Liver (tissue), 9 donors: ENCODE data around the gene SYNM. TPM values are rescaled to one million over a fixed set of nuclear protein-coding genes. Genes with fewer than 3 reads are reported as not detected.

Experiments
- DNase-seq: peaks from one replicate; pipeline ENCODE4 v3.0.0-alpha.2; 2017; ENCODE audit warnings: low spot score
- H3K27ac ChIP-seq, 2 donors: one replicate each; pipeline ENCODE4 v1.7.0; 2013; ENCODE audit warnings: inconsistent platforms in 2 of 2, low read length in 2 of 2, control low read depth in 1 of 2, low read depth in 1 of 2, mild to moderate bottlenecking in 1 of 2
- H3K27me3 ChIP-seq, 4 donors: one replicate each; pipeline versions ENCODE4 v1.6.1 to v1.7.0; 2013; ENCODE audit warnings: low read length in 3 of 4, inconsistent platforms in 1 of 4, mild to moderate bottlenecking in 1 of 4, moderate library complexity in 1 of 4; ENCODE audit not compliant: control insufficient read depth in 4 of 4, insufficient read depth in 4 of 4
- H3K36me3 ChIP-seq, 4 donors: one replicate each; pipeline versions ENCODE4 v1.6.1 to v1.7.0; 2013; ENCODE audit warnings: low read length in 3 of 4, mild to moderate bottlenecking in 3 of 4, low read depth in 1 of 4, moderate library complexity in 1 of 4; ENCODE audit not compliant: control insufficient read depth in 4 of 4, insufficient read depth in 3 of 4
- H3K4me1 ChIP-seq, 4 donors: one replicate each; pipeline versions ENCODE4 v1.6.1 to v1.7.0; 2013; ENCODE audit warnings: low read length in 3 of 4, mild to moderate bottlenecking in 3 of 4, moderate library complexity in 1 of 4; ENCODE audit not compliant: control insufficient read depth in 4 of 4, insufficient read depth in 4 of 4
- H3K4me3 ChIP-seq, 3 donors: one replicate each; pipeline versions ENCODE4 v1.6.1 to v1.7.0; 2013; ENCODE audit warnings: low read length in 3 of 3, control low read depth in 1 of 3, low read depth in 1 of 3, mild to moderate bottlenecking in 1 of 3
- H3K9ac ChIP-seq, 2 donors: one replicate each; pipeline ENCODE4 v1.7.0; 2013; ENCODE audit warnings: low read length in 2 of 2, mild to moderate bottlenecking in 2 of 2, moderate library complexity in 2 of 2, control low read depth in 1 of 2, low read depth in 1 of 2
- H3K9me3 ChIP-seq, 4 donors: one replicate each; pipeline versions ENCODE4 v1.6.1 to v1.7.0; 2013; ENCODE audit warnings: low read length in 3 of 4; ENCODE audit not compliant: control insufficient read depth in 4 of 4
- CTCF ChIP-seq: fragments of 150-350 bp; IDR thresholded peaks from 2 replicates; pipeline ENCODE4 v1.5.1; 2017; ENCODE audit warnings: improper control_type of control experiment, low read depth, low read length; ENCODE audit not compliant: missing input control
- EGR1 ChIP-seq, 2 donors: IDR thresholded peaks; 2 replicates each; pipeline ENCODE4 v1.6.1; 2016 to 2018; ENCODE audit warnings: antibody characterized with exemption in 2 of 2, low read depth in 2 of 2
- FOXA2 ChIP-seq: IDR thresholded peaks from 2 replicates; pipeline ENCODE4 v1.6.1; 2016; ENCODE audit warnings: antibody characterized with exemption
- GABPA ChIP-seq, 2 donors: IDR thresholded peaks in 1 of 2; conservative IDR thresholded peaks in 1 of 2; 2 replicates each; pipeline ENCODE4 v1.6.1; 2016; ENCODE audit warnings: antibody characterized with exemption in 2 of 2, mild to moderate bottlenecking in 1 of 2, moderate library complexity in 1 of 2
- HNF4A ChIP-seq, 2 donors: conservative IDR thresholded peaks; 2 replicates each; pipeline ENCODE4 v1.6.1; 2016; ENCODE audit warnings: antibody characterized with exemption in 2 of 2, mild to moderate bottlenecking in 2 of 2
- HNF4G ChIP-seq: IDR thresholded peaks from 2 replicates; pipeline ENCODE4 v1.6.1; 2016; ENCODE audit warnings: antibody characterized with exemption
- MAX ChIP-seq: IDR thresholded peaks from 2 replicates; pipeline ENCODE4 v1.6.1; 2016; ENCODE audit warnings: antibody characterized with exemption
- NR2F2 ChIP-seq: IDR thresholded peaks from 2 replicates; pipeline ENCODE4 v1.6.1; 2016; ENCODE audit warnings: antibody characterized with exemption
- RAD21 ChIP-seq, 2 donors: IDR thresholded peaks; 2 replicates each; pipeline ENCODE4 v1.6.1; 2016; ENCODE audit warnings: antibody characterized with exemption in 2 of 2, mild to moderate bottlenecking in 2 of 2
- REST ChIP-seq: IDR thresholded peaks from 2 replicates; pipeline ENCODE4 v1.6.1; 2016; ENCODE audit warnings: antibody characterized with exemption, mild to moderate bottlenecking
- RXRA ChIP-seq, 2 donors: IDR thresholded peaks; 2 replicates each; pipeline ENCODE4 v1.6.1; 2017 to 2018; ENCODE audit warnings: antibody characterized with exemption in 2 of 2, mild to moderate bottlenecking in 1 of 2
- TAF1 ChIP-seq: conservative IDR thresholded peaks from 2 replicates; pipeline ENCODE4 v1.6.1; 2016; ENCODE audit warnings: antibody characterized with exemption, mild to moderate bottlenecking
- YY1 ChIP-seq: IDR thresholded peaks from 2 replicates; pipeline ENCODE4 v1.6.1; 2016; ENCODE audit warnings: antibody characterized with exemption, mild to moderate bottlenecking
- WGBS: extraction: QIAGEN DNeasy Blood & Tissue Kit; methylation state at CpG from one replicate; pipeline ENCODE4 v1.1.7; 2013; 5-methylcytosine and 5-hydroxymethylcytosine counted together
- polyA plus RNA-seq, 2 donors: library from polyadenylated mRNA; stranded (reverse) in 1 of 2; unstranded in 1 of 2; fragments of 200-250 nt in 1 of 2; fragments of >200 nt in 1 of 2; fragmentation: Nextera tagmentation in 1 of 2; extraction: Ambion mirVana in 1 of 2; gene quantifications; one replicate each; pipeline versions ENCODE4 v1.2.1 to v1.2.3, GENCODE V29; 2013 to 2015
- total RNA-seq, 2 donors: library from RNA; depleted of rRNA; stranded (reverse); fragments of >200 nt; gene quantifications; one replicate each; pipeline ENCODE4 v1.2.3, GENCODE V29; 2014
- TF ChIP-seq, protein P1 (sequence below): IDR thresholded peaks from 2 replicates; pipeline ENCODE4 v1.6.1; 2016; ENCODE audit warnings: antibody characterized with exemption
- TF ChIP-seq, protein P2 (sequence below): IDR thresholded peaks from 2 replicates; pipeline ENCODE4 v1.6.1; 2016; ENCODE audit warnings: antibody characterized with exemption
- donor health status: healthy.
- donor health status: healthy.
- donor health status: healthy.
- donor health status: healthy.
- donor health status: healthy.

Gene SYNM
- total and polyA plus RNA-seq, 4 donors: 0.39 to 6.4 (median 1.2) TPM

- no peak for DNase-seq
- Histone ChIP-seq H3K9me3 (no peaks in the 10 kb centered on the region), H3K27me3 (no peaks in the 10 kb centered on the region), H3K4me1 (peaks cover 3 to 18% (median 9%) of the 10 kb centered on the region in 4 donors), H3K4me3 (no peak overlapping the region), H3K36me3 (no peaks in the 10 kb centered on the region), H3K27ac (no peak overlapping the region), H3K9ac (no peak overlapping the region)
- WGBS: 97% methylated on average over 6 of the region's 6 CpGs
- no peak for TF ChIP-seq TAF1
- TF ChIP-seq HNF4A (conservative IDR thresholded peaks at IDR 0.05): no peak
- TF ChIP-seq EGR1 (IDR thresholded peaks at IDR 0.05; ENCODE audit: low read depth in 2 of 2): no peak
- TF ChIP-seq, protein P1, sequence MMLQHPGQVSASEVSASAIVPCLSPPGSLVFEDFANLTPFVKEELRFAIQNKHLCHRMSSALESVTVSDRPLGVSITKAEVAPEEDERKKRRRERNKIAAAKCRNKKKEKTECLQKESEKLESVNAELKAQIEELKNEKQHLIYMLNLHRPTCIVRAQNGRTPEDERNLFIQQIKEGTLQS: no peak
- no peak for TF ChIP-seq FOXA2
- no peak for TF ChIP-seq CTCF
- no peak for TF ChIP-seq REST
- no peak for TF ChIP-seq MAX
- TF ChIP-seq NR2F2: no peak
- TF ChIP-seq RAD21 (IDR thresholded peaks at IDR 0.05): no peak
- TF ChIP-seq GABPA (IDR thresholded peaks at IDR 0.05 in 1 of 2, conservative IDR thresholded peaks at IDR 0.05 in 1 of 2): no peak
- TF ChIP-seq RXRA (IDR thresholded peaks at IDR 0.05): no peak
- TF ChIP-seq HNF4G: no peak
- no peak for TF ChIP-seq YY1
These were observed 23.5 kb downstream of the SYNM start for GRCh38 chr15:99128411-99128810.

DNA sequence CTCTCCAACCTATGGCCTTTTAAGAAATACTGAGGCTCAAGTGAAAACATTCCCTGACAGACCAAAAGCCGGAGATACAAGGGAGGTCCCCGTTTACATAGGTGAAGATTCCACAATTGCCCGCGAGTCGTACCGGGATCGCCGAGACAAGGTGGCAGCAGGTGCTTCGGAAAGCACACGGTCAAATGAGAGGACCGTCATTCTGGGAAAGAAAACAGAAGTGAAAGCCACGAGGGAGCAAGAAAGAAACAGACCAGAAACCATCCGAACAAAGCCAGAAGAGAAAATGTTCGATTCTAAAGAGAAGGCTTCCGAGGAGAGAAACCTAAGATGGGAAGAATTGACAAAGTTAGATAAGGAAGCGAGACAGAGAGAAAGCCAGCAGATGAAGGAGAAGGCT lies 24.8 kb downstream of the SYNM start:
- Histone ChIP-seq H3K4me1 (peaks cover 3 to 18% (median 9%) of the 10 kb centered on the region in 4 donors), H3K27me3 (no peaks in the 10 kb centered on the region), H3K27ac (no peak overlapping the region), H3K36me3 (no peaks in the 10 kb centered on the region), H3K4me3 (no peak overlapping the region), H3K9me3 (no peaks in the 10 kb centered on the region), H3K9ac (no peak overlapping the region)
- 90% methylated on average over 16 of the region's 16 CpGs for WGBS
- TF ChIP-seq EGR1 (IDR thresholded peaks at IDR 0.05; ENCODE audit: low read depth in 2 of 2): no peak
- TF ChIP-seq, protein P2, sequence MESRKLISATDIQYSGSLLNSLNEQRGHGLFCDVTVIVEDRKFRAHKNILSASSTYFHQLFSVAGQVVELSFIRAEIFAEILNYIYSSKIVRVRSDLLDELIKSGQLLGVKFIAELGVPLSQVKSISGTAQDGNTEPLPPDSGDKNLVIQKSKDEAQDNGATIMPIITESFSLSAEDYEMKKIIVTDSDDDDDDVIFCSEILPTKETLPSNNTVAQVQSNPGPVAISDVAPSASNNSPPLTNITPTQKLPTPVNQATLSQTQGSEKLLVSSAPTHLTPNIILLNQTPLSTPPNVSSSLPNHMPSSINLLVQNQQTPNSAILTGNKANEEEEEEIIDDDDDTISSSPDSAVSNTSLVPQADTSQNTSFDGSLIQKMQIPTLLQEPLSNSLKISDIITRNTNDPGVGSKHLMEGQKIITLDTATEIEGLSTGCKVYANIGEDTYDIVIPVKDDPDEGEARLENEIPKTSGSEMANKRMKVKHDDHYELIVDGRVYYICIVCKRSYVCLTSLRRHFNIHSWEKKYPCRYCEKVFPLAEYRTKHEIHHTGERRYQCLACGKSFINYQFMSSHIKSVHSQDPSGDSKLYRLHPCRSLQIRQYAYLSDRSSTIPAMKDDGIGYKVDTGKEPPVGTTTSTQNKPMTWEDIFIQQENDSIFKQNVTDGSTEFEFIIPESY: no peak
- TF ChIP-seq HNF4A (conservative IDR thresholded peaks at IDR 0.05): no peak
- no peak for DNase-seq
